ENCODE measurements around the gene C4orf54.

The C4orf54 gene

GRCh38 chr4:99628040-99628439 lies 29.6 kb downstream of the C4orf54 start:
- H3K9me3 ChIP-seq (ENCODE audit: control insufficient read depth in 2 of 2, low read length in 2 of 2) = no peaks in the 10 kb centered on the region
- H3K27me3 ChIP-seq (ENCODE audit: control insufficient read depth in 2 of 2, insufficient read depth in 2 of 2, low read length in 2 of 2) = no peaks in the 10 kb centered on the region
- H3K4me1 ChIP-seq (ENCODE audit: control insufficient read depth in 2 of 2, insufficient read depth in 2 of 2, low read length in 2 of 2) = no peaks in the 10 kb centered on the region
- no peak overlapping the region for H3K9ac ChIP-seq (ENCODE audit: low read depth in 1 of 2, low read length in 2 of 2)
- H3K27ac ChIP-seq (ENCODE audit: low read depth in 2 of 2, low read length in 2 of 2) = no peak overlapping the region
- H3K36me3 ChIP-seq (ENCODE audit: control insufficient read depth in 2 of 2, insufficient read depth in 2 of 2, low read length in 2 of 2) = no peaks in the 10 kb centered on the region
- H3K4me3 ChIP-seq (ENCODE audit: low read length in 2 of 2) = no peak overlapping the region

- no peaks in the 10 kb centered on the region for H3K4me1 ChIP-seq (ENCODE audit: control insufficient read depth in 2 of 2, insufficient read depth in 2 of 2, low read length in 2 of 2)
- H3K36me3 ChIP-seq (ENCODE audit: control insufficient read depth in 2 of 2, insufficient read depth in 2 of 2, low read length in 2 of 2) = no peaks in the 10 kb centered on the region
- no peak overlapping the region for H3K27ac ChIP-seq (ENCODE audit: low read depth in 2 of 2, low read length in 2 of 2)
- no peak overlapping the region for H3K9ac ChIP-seq (ENCODE audit: low read depth in 1 of 2, low read length in 2 of 2)
- no peaks in the 10 kb centered on the region for H3K27me3 ChIP-seq (ENCODE audit: control insufficient read depth in 2 of 2, insufficient read depth in 2 of 2, low read length in 2 of 2)
- H3K4me3 ChIP-seq (ENCODE audit: low read length in 2 of 2) = no peak overlapping the region
- H3K9me3 ChIP-seq (ENCODE audit: control insufficient read depth in 2 of 2, low read length in 2 of 2) = no peaks in the 10 kb centered on the region
Observed at GRCh38 chr4:99625369-99625768, 32.3 kb downstream of the C4orf54 start.

GRCh38 chr4:99624141-99624719 lies 33.4 kb downstream of the C4orf54 start:
- no peaks in the 10 kb centered on the region for H3K9me3 ChIP-seq (ENCODE audit: control insufficient read depth in 2 of 2, low read length in 2 of 2)
- H3K9ac ChIP-seq (ENCODE audit: low read depth in 1 of 2, low read length in 2 of 2) = no peak overlapping the region
- no peaks in the 10 kb centered on the region for H3K36me3 ChIP-seq (ENCODE audit: control insufficient read depth in 2 of 2, insufficient read depth in 2 of 2, low read length in 2 of 2)
- H3K27me3 ChIP-seq (ENCODE audit: control insufficient read depth in 2 of 2, insufficient read depth in 2 of 2, low read length in 2 of 2) = no peaks in the 10 kb centered on the region
- no peak overlapping the region for H3K27ac ChIP-seq (ENCODE audit: low read depth in 2 of 2, low read length in 2 of 2)
- H3K4me1 ChIP-seq (ENCODE audit: control insufficient read depth in 2 of 2, insufficient read depth in 2 of 2, low read length in 2 of 2) = no peaks in the 10 kb centered on the region
- no peak overlapping the region for H3K4me3 ChIP-seq (ENCODE audit: low read length in 2 of 2)

- no peaks in the 10 kb centered on the region for H3K4me1 ChIP-seq (ENCODE audit: control insufficient read depth in 2 of 2, insufficient read depth in 2 of 2, low read length in 2 of 2)
- H3K9ac ChIP-seq (ENCODE audit: low read depth in 1 of 2, low read length in 2 of 2) = no peak overlapping the region
- H3K27ac ChIP-seq (ENCODE audit: low read depth in 2 of 2, low read length in 2 of 2) = no peak overlapping the region
- H3K27me3 ChIP-seq (ENCODE audit: control insufficient read depth in 2 of 2, insufficient read depth in 2 of 2, low read length in 2 of 2) = no peaks in the 10 kb centered on the region
- H3K36me3 ChIP-seq (ENCODE audit: control insufficient read depth in 2 of 2, insufficient read depth in 2 of 2, low read length in 2 of 2) = no peaks in the 10 kb centered on the region
- no peak overlapping the region for H3K4me3 ChIP-seq (ENCODE audit: low read length in 2 of 2)
- no peaks in the 10 kb centered on the region for H3K9me3 ChIP-seq (ENCODE audit: control insufficient read depth in 2 of 2, low read length in 2 of 2)
Observed at GRCh38 chr4:99622341-99622740, 35.3 kb downstream of the C4orf54 start.

GRCh38 chr4:99617374-99617773 lies 40.3 kb downstream of the C4orf54 start:
- Histone ChIP-seq H3K9me3 (ENCODE audit: control insufficient read depth in 2 of 2, low read length in 2 of 2) (no peaks in the 10 kb centered on the region), H3K27me3 (ENCODE audit: control insufficient read depth in 2 of 2, insufficient read depth in 2 of 2, low read length in 2 of 2) (no peaks in the 10 kb centered on the region), H3K36me3 (ENCODE audit: control insufficient read depth in 2 of 2, insufficient read depth in 2 of 2, low read length in 2 of 2) (no peaks in the 10 kb centered on the region), H3K4me1 (ENCODE audit: control insufficient read depth in 2 of 2, insufficient read depth in 2 of 2, low read length in 2 of 2) (no peaks in the 10 kb centered on the region), H3K9ac (ENCODE audit: low read depth in 1 of 2, low read length in 2 of 2) (no peak overlapping the region), H3K4me3 (ENCODE audit: low read length in 2 of 2) (no peak overlapping the region), H3K27ac (ENCODE audit: low read depth in 2 of 2, low read length in 2 of 2) (no peak overlapping the region)

GRCh38 chr4:99615170-99615820 lies 42.3 kb downstream of the C4orf54 start:
- no peaks in the 10 kb centered on the region for H3K9me3 ChIP-seq (ENCODE audit: control insufficient read depth in 2 of 2, low read length in 2 of 2)
- no peak overlapping the region for H3K27ac ChIP-seq (ENCODE audit: low read depth in 2 of 2, low read length in 2 of 2)
- H3K27me3 ChIP-seq (ENCODE audit: control insufficient read depth in 2 of 2, insufficient read depth in 2 of 2, low read length in 2 of 2) = no peaks in the 10 kb centered on the region
- no peak overlapping the region for H3K9ac ChIP-seq (ENCODE audit: low read depth in 1 of 2, low read length in 2 of 2)
- H3K4me3 ChIP-seq (ENCODE audit: low read length in 2 of 2) = no peak overlapping the region
- no peaks in the 10 kb centered on the region for H3K36me3 ChIP-seq (ENCODE audit: control insufficient read depth in 2 of 2, insufficient read depth in 2 of 2, low read length in 2 of 2)
- H3K4me1 ChIP-seq (ENCODE audit: control insufficient read depth in 2 of 2, insufficient read depth in 2 of 2, low read length in 2 of 2) = no peaks in the 10 kb centered on the region

GRCh38 chr4:99614491-99614890 lies 43.1 kb downstream of the C4orf54 start:
- Histone ChIP-seq H3K36me3 (ENCODE audit: control insufficient read depth in 2 of 2, insufficient read depth in 2 of 2, low read length in 2 of 2) (no peaks in the 10 kb centered on the region), H3K27me3 (ENCODE audit: control insufficient read depth in 2 of 2, insufficient read depth in 2 of 2, low read length in 2 of 2) (no peaks in the 10 kb centered on the region), H3K4me1 (ENCODE audit: control insufficient read depth in 2 of 2, insufficient read depth in 2 of 2, low read length in 2 of 2) (no peaks in the 10 kb centered on the region), H3K9me3 (ENCODE audit: control insufficient read depth in 2 of 2, low read length in 2 of 2) (no peaks in the 10 kb centered on the region), H3K9ac (ENCODE audit: low read depth in 1 of 2, low read length in 2 of 2) (no peak overlapping the region), H3K27ac (ENCODE audit: low read depth in 2 of 2, low read length in 2 of 2) (no peak overlapping the region), H3K4me3 (ENCODE audit: low read length in 2 of 2) (no peak overlapping the region)

- Histone ChIP-seq H3K27ac (ENCODE audit: low read depth in 2 of 2, low read length in 2 of 2) (no peak overlapping the region), H3K27me3 (ENCODE audit: control insufficient read depth in 2 of 2, insufficient read depth in 2 of 2, low read length in 2 of 2) (no peaks in the 10 kb centered on the region), H3K9me3 (ENCODE audit: control insufficient read depth in 2 of 2, low read length in 2 of 2) (no peaks in the 10 kb centered on the region), H3K4me1 (ENCODE audit: control insufficient read depth in 2 of 2, insufficient read depth in 2 of 2, low read length in 2 of 2) (no peaks in the 10 kb centered on the region), H3K9ac (ENCODE audit: low read depth in 1 of 2, low read length in 2 of 2) (no peak overlapping the region), H3K36me3 (ENCODE audit: control insufficient read depth in 2 of 2, insufficient read depth in 2 of 2, low read length in 2 of 2) (no peaks in the 10 kb centered on the region), H3K4me3 (ENCODE audit: low read length in 2 of 2) (no peak overlapping the region)
Observed at GRCh38 chr4:99612704-99613103, 44.9 kb downstream of the C4orf54 start.

GRCh38 chr4:99612281-99612680 lies 45.3 kb downstream of the C4orf54 start:
- Histone ChIP-seq H3K27ac (ENCODE audit: low read depth in 2 of 2, low read length in 2 of 2) (no peak overlapping the region), H3K9me3 (ENCODE audit: control insufficient read depth in 2 of 2, low read length in 2 of 2) (no peaks in the 10 kb centered on the region), H3K27me3 (ENCODE audit: control insufficient read depth in 2 of 2, insufficient read depth in 2 of 2, low read length in 2 of 2) (no peaks in the 10 kb centered on the region), H3K4me3 (ENCODE audit: low read length in 2 of 2) (no peak overlapping the region), H3K4me1 (ENCODE audit: control insufficient read depth in 2 of 2, insufficient read depth in 2 of 2, low read length in 2 of 2) (no peaks in the 10 kb centered on the region), H3K9ac (ENCODE audit: low read depth in 1 of 2, low read length in 2 of 2) (no peak overlapping the region), H3K36me3 (ENCODE audit: control insufficient read depth in 2 of 2, insufficient read depth in 2 of 2, low read length in 2 of 2) (no peaks in the 10 kb centered on the region)

GRCh38 chr4:99610605-99611175 lies 46.9 kb downstream of the C4orf54 start:
- Histone ChIP-seq H3K9ac (ENCODE audit: low read depth in 1 of 2, low read length in 2 of 2) (no peak overlapping the region), H3K27me3 (ENCODE audit: control insufficient read depth in 2 of 2, insufficient read depth in 2 of 2, low read length in 2 of 2) (no peaks in the 10 kb centered on the region), H3K4me3 (ENCODE audit: low read length in 2 of 2) (no peak overlapping the region), H3K36me3 (ENCODE audit: control insufficient read depth in 2 of 2, insufficient read depth in 2 of 2, low read length in 2 of 2) (no peaks in the 10 kb centered on the region), H3K9me3 (ENCODE audit: control insufficient read depth in 2 of 2, low read length in 2 of 2) (no peaks in the 10 kb centered on the region), H3K27ac (ENCODE audit: low read depth in 2 of 2, low read length in 2 of 2) (no peak overlapping the region), H3K4me1 (ENCODE audit: control insufficient read depth in 2 of 2, insufficient read depth in 2 of 2, low read length in 2 of 2) (no peaks in the 10 kb centered on the region)
